DMS79 (cell line): Measurements from ENCODE around the gene MGA.

Experiments used
- DNase-seq: peaks from one replicate; lab custom pipeline; 2025; lab: John Stamatoyannopoulos, UW

Gene MGA

DNA sequence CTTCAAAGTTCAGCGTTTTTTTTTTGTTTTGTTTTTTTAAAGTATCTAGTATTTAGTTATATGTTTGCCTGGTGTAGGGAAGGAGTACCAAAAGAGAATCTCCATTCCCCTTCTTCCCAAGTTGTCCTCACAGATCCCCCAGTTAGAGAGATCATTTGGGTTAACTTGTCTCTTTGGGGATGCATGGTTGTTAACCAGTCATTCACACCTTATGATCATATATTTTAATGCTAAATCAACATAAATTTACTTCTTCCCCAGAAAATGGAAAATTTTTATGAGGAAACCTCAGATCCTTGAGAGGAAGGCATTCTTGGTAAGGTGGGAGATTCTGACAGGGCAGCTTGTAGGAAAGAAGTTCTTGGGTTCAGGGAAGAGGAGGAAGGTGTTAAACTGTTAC, 1.5 kb upstream of the MGA start:
- DNase-seq: no peak

- DNase-seq: no peak
Observed at GRCh38 chr15:41659190-41659589, 1.0 kb upstream of the MGA start.

- DNase-seq: no peak
Observed at GRCh38 chr15:41659855-41660234, 360 bp upstream of the MGA start.

DNA sequence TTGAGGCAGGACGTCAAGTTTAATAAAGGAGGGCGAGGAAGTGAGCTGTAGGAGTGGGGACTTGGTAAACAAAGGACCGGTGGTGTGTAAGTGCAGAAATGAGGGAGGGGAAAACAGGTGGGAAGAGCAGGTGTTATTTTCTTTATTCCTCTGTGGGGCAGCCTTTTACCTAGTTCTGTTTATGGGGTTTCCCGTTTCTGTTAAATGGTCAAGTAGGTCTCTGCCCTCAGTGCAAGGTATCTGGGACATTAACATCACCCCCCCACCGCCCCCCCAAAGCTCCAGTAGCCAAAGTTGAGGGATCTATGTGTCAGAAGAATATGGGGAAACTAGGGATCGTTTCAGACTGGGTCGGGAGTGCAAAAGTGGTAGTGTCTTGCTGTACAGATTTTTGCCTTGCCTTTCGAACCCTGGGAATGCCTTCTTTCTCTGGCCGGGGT, 893 bp downstream of the MGA start:
- no peak for DNase-seq

DNA sequence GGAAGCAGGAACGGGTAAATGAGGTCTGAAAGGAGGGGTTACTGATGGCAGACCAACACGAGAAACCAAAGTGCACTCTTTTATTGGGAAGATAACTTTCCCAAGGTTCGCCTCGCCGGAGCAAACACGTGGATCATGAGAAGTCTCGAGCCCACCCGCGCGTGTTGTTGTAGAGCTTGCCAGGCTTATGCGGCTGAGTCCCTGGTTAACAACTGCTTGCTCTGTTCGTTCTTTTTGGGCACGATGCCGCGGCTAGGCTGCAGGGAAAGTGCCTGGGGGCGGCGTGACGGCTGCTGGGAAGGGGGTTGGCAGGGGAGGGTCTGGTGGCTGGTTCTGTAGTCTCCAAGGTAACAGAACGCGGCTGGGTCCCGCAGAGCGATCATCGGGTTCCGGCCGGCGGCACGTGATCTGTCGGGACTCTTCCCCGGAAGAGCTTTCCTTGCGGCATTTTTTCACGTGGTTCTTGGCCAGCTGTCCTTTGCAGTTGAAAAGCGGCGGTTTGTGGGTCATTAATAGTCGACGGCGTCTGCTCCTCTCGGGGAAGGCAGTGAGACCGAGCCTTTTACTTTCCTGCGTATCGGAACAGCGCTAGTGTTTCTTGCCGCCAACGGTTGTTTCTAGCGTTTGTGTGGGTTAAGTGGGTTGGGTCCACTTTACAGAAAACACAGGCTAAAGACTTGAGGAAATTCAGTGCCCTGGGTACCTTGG, 1.5 kb downstream of the MGA start:
- DNase-seq: peak; percentile 66

DNA sequence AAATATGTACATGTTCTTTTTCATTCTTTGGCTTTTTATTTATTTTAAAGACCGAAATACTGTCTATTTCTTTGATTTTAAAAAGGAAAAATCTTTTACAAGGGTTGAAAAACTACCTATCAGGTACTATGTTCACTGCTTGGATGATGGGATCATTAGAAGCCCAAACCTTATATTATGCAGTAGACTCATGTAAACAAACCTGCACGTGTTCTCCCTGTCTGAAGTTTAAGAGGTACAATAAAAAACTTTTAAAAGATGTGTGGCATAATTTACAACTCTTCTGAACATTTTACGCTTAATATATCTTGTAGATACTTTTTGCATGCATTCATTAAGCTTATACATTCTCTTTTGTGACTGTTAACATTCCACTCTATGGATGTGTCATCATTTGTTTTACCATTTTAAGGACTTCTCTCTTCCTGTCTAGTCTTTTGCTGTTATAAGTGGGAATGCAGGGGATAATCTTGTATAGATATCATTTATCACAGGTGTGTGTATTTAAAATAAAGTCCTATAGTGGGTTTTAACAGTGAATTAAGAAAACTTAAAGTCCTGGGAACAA, 6.2 kb downstream of the MGA start:
- no peak for DNase-seq

DNA sequence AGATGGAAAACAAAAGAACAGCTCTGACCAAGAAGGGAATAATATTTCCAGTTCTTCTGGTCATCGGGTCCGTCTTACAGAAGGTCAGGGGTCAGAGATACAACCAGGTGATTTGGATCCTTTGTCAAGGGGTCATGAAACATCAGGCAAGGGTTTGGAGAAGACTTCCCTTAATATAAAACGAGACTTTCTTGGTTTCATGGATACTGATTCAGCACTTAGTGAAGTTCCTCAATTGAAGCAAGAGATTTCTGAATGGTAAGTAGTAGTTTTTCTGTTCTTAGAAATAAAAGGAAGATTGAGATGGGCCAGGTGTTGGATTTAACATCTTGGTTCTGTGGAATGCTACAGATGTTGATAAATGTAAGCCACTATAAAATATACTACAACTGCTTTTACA, 9.5 kb downstream of the MGA start:
- DNase-seq: no peak

GRCh38 chr15:41671656-41672648, 11.7 kb downstream of the MGA start:
- no peak for DNase-seq

DNA sequence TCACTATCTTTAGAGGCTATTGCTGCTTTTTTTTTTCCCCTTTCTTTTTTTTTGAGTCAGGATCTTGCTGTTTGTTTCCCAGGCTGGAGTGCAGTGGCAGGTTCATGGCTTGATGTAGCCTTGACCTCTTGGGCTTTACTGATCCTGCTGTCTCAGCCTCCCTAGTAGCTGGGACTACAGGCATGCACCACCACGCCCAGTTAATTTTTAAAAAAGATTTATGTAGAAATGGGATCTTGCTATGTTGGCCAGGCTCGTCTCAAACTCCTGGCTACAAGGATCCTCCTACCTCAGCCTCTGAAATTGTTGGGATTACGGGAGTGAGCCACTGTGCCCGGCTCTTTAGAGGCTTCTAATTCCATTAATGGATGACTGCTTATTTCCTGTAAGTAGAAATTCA, 15.1 kb downstream of the MGA start:
- DNase-seq: no peak

DNA sequence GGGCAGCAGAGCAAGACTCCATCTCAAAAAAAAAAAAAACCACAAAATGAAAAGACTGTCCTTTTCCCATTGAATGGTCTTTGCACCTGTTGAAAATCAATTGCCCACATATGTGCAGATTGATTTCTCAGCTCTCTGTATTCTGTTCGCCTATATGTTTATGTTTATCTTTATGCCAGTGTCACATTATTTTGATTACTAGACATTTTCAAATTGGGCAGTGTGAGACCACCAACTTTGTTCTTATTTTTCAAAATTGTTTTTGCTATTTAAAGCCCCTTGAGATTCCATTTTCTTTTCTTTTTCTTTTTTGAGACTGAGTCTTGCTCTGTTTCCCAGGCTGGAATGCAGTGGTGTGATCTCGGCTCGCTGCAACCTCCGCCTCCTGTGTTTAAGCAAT, 18.5 kb downstream of the MGA start:
- no peak for DNase-seq

DNA sequence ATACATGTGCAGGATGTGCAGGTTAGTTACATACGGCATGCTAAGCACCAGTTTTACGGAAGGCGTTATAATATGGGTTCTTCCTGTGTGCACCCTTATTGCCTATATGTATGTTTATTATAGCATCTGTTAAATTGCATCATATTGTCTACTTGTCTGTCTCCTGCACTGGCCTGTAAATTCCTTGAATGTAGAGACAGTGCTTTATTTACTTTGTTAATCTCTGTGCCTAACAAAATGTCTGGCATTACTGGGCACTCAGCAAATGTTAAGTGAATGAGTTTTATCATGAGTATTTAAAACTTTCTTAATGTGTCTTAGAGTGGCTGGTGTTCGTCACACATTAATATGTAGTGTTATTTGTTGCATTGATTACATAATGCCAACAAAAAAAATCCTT, 23.8 kb downstream of the MGA start:
- DNase-seq: no peak

DNA sequence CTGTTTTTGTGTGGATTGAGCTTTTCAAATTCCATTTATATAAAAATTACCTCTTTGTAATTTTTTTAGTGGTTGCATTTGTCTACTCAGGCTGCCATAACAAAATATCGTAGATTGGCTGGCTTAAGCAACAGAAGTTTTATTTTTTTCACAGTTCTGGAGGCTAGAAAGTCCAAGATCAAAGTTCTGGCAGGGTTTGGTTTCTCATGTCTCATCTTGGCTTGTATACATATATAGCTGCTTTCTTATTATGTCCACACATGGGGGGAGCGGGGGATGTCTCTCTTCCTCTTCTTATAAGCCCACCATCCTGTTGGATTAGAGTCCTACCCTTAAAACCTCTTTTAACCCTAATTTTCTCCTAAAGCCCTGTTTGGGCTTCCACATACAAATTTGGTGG, 28.5 kb downstream of the MGA start:
- no peak for DNase-seq

- DNase-seq: no peak
Observed at GRCh38 chr15:41689083-41689482, 28.9 kb downstream of the MGA start.

DNA sequence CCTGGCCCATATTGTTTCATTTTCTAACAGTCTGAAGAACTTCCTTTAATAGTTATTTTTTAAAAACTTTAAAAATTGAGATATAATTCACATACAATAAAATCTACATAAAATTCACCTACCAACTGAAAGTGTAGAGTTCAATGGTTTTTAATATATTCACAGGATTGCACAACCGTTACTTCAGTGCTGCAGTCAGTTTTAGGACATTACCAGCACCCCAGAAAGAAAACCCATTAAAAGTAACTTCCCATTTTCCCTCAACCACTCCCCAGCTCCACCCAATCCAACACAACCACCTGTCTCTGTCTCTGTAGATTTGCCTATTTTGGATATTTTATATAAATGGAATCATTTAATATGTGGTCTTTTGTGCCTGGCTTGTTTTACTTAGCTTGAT, 29.6 kb downstream of the MGA start:
- no peak for DNase-seq

DNA sequence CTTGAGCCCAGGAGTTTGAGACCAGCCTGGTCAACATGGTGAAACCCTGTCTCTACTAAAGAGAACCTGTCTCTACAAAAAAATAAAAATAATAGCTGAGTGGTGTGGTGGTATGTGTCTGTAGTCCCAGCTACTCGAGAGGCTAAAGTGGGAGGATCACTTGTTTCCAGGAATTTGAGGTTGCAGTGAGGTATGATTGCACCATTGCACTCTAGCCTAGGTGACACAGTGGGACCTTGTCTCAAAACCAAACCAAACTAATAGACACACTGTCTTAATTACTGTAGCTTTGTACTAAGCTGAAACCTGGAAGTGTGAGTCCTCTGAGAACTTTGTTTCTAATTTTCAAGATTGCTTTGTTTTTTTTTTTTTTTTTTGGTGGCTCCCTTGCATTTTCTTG, 30.4 kb downstream of the MGA start:
- no peak for DNase-seq

DNA sequence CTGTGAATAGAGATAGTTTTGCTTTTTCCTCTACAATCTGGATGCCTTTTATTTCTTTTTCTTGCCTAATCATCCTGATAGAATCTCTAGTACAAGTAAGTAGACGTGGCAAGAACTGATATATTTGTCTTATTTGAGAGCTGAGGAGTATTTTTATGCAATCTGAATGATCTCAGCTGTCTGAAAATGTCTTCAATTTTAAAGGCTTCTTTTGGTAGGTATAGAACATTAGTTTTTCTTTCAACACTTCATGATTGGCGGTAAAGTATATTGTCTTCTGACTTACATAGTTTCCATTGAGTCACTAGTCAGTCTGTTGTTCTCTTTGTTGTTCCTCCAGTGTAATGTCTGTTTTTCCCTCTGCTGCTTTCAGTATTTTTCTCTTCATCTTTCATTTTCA, 31.3 kb downstream of the MGA start:
- no peak for DNase-seq

DNA sequence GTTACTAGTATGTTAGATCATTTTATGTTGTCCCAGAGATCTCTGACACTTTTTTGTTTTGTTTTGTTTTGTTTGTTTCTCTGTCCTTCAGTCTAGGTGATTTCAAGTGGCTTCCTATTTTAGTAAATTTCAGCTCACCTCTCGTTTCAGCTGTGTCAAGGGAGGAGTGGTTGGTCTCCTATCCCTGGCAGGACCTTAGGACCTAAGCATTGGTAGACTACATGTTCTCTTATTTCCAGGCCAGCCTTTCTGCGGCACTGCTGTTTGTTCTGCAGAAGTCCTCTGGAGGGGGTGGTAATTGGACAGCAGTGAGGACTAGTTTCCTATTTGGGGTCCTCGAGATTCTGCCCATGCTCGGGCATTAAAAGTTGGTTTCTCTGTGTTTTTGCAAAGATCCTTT, 31.8 kb downstream of the MGA start:
- no peak for DNase-seq

DNA sequence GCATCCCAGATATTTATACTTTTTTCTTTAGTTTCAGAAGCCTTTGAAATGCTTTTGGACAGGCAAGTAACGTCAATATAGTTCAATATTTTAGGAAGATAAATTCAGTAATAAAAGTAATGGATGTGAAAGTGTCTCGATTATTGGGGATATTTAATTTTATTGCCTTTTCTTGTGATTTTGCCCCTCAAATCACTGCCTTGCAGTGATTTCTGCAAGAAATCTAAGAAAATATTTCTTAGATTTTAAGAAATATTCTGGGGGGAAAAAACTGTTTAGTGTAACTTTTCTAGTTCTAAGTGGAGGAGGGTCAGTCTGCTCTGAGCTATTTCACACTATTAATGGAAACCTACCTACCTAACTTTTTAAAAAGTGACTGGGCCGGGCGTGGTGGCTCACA, 33.6 kb downstream of the MGA start:
- no peak for DNase-seq

DNA sequence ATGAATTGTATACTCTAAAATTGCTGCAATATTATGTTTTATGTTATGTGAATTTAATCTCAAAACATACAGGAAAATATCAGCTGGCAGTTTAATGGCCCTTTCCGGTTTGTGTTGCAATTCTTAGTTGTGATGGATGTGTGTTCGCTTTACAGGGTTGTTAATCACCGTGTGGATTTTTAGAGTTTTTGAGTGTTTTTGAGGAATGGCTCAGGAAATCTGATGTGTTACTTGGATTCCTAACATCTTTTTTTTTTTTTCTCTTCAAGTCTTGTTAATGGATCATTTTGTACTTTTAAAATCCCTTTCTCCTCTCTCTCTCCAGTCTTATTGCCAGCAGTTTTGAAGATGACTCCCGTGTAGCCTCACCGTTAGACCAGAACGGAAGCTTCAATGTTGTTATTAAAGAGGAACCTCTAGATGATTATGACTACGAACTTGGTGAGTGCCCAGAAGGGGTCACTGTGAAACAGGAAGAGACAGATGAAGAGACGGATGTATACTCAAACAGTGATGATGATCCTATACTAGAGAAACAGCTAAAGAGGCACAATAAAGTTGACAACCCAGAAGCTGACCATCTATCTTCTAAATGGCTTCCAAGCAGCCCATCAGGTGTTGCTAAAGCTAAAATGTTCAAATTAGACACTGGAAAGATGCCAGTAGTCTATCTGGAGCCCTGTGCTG, 35.7 kb downstream of the MGA start:
- no peak for DNase-seq

GRCh38 chr15:41698779-41699178, 38.6 kb downstream of the MGA start:
- no peak for DNase-seq

DNA sequence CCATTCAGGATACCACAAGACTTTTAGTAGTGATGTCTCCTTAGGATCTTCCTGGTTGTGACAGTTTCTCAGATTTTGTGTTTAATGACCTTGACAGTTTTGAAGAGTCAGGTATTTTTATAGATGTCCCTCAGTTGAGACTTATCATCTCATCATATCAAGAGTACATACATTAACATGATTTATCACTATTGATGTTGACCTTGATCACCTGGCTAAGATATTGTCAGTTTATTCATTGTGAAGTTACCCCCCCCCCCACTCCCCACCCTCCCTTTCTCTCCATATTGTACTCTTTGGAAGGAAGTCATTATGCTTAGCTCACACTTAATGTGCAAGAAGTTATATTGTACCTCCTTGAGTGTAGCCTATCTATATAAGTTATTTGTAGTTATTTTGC, 42.9 kb downstream of the MGA start:
- DNase-seq: no peak

- no peak for DNase-seq
Observed at GRCh38 chr15:41713047-41713446, 52.8 kb downstream of the MGA start.
